ENCODE data around the gene TTC39C.

The TTC39C gene

DNA sequence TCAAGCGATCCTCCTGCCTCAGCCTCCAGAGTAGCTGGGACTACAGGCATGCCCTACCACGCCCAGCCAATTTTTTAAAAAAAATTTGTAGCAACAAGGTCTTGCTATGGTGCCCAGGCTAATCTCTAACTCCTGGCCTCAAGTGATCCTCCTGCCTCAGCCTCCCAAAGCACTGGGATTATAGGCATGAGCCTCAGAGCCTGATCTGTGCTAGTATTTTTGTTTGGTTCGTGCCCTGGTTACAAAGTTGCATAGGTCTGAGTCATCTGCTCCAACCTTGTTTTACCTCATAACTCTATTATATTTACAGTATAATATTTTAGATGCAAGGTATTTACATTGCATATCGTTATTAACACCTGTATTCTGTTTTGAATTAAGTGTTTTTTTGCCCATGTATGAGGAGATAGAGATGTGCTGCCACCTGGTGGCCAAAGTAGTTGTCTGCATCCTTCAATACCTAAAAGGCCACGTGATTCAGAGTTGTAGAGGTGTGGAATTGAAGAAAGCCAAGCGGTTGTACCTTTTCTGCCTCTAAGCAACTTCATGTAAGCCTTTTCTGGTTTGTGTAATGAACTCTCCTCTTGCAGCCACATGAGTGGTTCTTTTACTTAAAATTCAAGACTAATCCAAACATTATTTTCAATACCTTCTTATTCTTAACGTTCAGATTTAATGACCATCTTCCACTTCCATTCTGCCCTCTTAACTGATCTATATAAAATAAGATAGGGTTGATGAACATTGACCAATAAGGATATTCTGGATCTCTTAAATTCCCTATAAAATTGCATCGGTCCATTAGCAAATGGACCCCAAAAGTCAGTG, 104.4 kb downstream of the TTC39C start:
- H3K4me3 ChIP-seq (replicated peaks in 1 of 2; ENCODE audit: low read depth in 2 of 2, low read length in 2 of 2), result no peak overlapping the region
- peak; percentile 71 for TF ChIP-seq CTCF (IDR thresholded peaks at IDR 0.05; ENCODE audit: low read depth, low read length)
- DNase-seq (ENCODE audit: low read depth in 2 of 2), result peak; percentile 81 to 84

- no peak overlapping the region for H3K4me3 ChIP-seq (replicated peaks in 1 of 2; ENCODE audit: low read depth in 2 of 2, low read length in 2 of 2)
- no peak for TF ChIP-seq CTCF (IDR thresholded peaks at IDR 0.05; ENCODE audit: low read depth, low read length)
- DNase-seq (ENCODE audit: low read depth in 2 of 2), result no peak
These were observed 106.1 kb downstream of the TTC39C start for GRCh38 chr18:24120676-24121075.

GRCh38 chr18:24121625-24122024, 107.1 kb downstream of the TTC39C start:
- no peak overlapping the region for H3K4me3 ChIP-seq (replicated peaks in 1 of 2; ENCODE audit: low read depth in 2 of 2, low read length in 2 of 2)
- DNase-seq (ENCODE audit: low read depth in 2 of 2), result no peak
- no peak for TF ChIP-seq CTCF (IDR thresholded peaks at IDR 0.05; ENCODE audit: low read depth, low read length)

GRCh38 chr18:24126155-24126961, 111.8 kb downstream of the TTC39C start:
- DNase-seq (ENCODE audit: low read depth in 2 of 2), result peak; percentile 10 to 15
- H3K4me3 ChIP-seq (replicated peaks in 1 of 2; ENCODE audit: low read depth in 2 of 2, low read length in 2 of 2), result no peak overlapping the region
- TF ChIP-seq CTCF (IDR thresholded peaks at IDR 0.05; ENCODE audit: low read depth, low read length), result no peak

GRCh38 chr18:24127735-24128134, 113.2 kb downstream of the TTC39C start:
- no peak for TF ChIP-seq CTCF (IDR thresholded peaks at IDR 0.05; ENCODE audit: low read depth, low read length)
- no peak for DNase-seq (ENCODE audit: low read depth in 2 of 2)
- H3K4me3 ChIP-seq (replicated peaks in 1 of 2; ENCODE audit: low read depth in 2 of 2, low read length in 2 of 2), result no peak overlapping the region

DNA sequence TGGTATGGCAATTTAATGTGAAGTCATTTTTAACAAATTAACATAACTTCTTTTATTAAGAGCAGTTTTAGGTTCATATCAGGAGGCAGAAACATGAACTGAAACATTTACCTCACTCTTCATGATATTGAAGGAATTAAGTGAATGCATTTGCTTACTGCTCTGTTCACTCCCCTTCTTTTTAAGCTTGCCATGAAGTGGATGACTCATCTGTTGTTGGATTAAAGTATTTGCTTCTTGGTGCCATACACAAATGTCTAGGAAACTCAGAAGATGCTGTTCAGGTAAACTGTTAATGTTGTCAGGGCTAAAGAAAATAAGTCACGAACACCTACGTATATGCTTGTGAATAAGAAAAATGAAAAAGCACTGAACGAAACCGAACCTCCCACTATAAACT, 114.1 kb downstream of the TTC39C start:
- DNase-seq (ENCODE audit: low read depth in 2 of 2), result peak; percentile 6 to 16
- H3K4me3 ChIP-seq (replicated peaks in 1 of 2; ENCODE audit: low read depth in 2 of 2, low read length in 2 of 2), result no peak overlapping the region
- no peak for TF ChIP-seq CTCF (IDR thresholded peaks at IDR 0.05; ENCODE audit: low read depth, low read length)
